Progenitor cell of endocrine pancreas (in vitro differentiated cells): ENCODE results near the gene RSPO1. TPM values are rescaled to one million over a fixed set of nuclear protein-coding genes. Genes with fewer than 3 reads are reported as not detected.

Experiments used
- DNase-seq: peaks from one replicate; pipeline ENCODE4 v3.0.0; 2021; ENCODE audit warnings: low spot score; ENCODE audit not compliant: unreplicated experiment
- H3K27ac Mint-ChIP-seq: 2 replicates; pipeline ENCODE4 v1.8.0; 2021; ENCODE audit warnings: mild to moderate bottlenecking, moderate library complexity, mixed read lengths
- H3K27me3 Mint-ChIP-seq: 2 replicates; pipeline ENCODE4 v1.8.0; 2021; ENCODE audit warnings: mixed read lengths
- H3K36me3 Mint-ChIP-seq: 2 replicates; pipeline ENCODE4 v1.8.0; 2022; ENCODE audit warnings: mixed read lengths; ENCODE audit not compliant: insufficient read depth
- H3K4me1 Mint-ChIP-seq: 2 replicates; pipeline ENCODE4 v1.8.0; 2021; ENCODE audit warnings: low read depth, mixed read lengths
- H3K4me3 Mint-ChIP-seq: 2 replicates; pipeline ENCODE4 v1.8.0; 2021; ENCODE audit warnings: low read depth, mild to moderate bottlenecking, moderate library complexity, mixed read lengths
- H3K9me3 Mint-ChIP-seq: 2 replicates; pipeline ENCODE4 v1.8.0; 2021; ENCODE audit warnings: low read depth, mixed read lengths
- total RNA-seq: library from RNA; stranded (reverse); gene quantifications from 2 replicates; pipeline ENCODE4 v1.2.1, GENCODE V29; 2021
- TF ChIP-seq, protein P1 (sequence below): fragments of 200-600 bp; sonication (generic); IDR thresholded peaks from one replicate; pipeline ENCODE4 v1.5.0; 2021; ENCODE audit warnings: antibody characterized with exemption, mild to moderate bottlenecking; ENCODE audit not compliant: unreplicated experiment

The RSPO1 gene
- total RNA-seq, 1 donor from 2014 or later, result not detected

DNA sequence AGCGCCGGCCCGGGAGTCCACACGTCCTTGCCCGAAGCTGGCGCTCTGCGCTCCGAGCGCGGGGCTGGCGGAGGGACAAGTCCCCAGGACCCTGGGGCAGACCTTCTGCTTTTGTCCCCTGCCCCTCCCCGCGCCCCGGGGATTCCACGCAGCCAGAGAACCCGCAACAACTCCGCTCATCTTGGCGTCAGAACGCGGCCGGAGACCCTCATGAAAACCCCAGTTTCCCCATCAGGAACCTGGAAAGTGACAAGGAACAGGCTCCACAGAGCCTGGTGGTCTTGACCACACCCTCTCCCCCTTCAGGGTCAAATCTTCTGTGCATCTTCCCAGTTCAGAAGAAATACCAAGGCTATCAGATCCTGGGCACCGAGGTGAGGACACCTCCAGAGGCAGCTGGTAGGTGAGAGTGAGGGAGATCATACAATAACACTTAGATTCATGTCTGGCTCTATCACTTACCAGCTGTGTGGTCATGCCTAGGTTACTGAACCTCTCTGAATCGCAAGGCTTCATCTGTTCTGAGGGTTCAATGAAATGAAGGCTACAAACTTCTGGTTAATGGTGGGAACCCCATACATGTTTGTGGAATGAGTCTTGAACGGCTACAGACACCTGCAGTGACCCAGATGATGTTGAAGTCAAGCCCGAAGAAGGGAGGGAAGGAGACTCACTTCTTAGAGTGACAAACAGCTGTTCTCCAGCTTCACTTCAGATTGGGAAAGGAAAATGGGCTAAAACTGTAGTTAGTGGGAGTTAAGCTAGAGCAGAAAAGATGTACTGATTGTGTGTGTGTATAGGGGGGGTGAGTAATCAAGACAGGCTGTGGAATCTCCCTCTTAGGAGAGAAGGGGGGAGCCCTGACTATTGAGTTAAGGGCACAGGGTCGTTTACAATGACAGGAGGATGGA lies 555 bp upstream of the RSPO1 start:
- no peak for DNase-seq
- peaks cover 40% of the 10 kb centered on the region for H3K27me3 Mint-ChIP-seq

DNA sequence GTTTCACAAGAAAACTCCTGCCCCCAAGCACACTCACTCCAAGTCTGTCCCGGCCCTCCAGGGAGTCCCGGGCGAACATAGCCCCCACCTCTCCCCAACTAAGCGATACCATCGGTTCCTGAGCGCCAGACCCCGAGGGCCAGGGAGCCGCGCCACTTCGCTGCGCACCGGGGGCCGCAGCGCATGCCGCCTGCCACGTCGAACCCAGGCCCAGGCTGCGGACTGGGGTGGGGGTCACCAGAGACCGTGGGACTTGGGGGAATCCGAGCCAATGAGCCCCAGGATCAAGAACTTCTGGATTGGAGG lies 801 bp downstream of the RSPO1 start:
- no peak overlapping the region for H3K4me3 Mint-ChIP-seq
- no peaks in the 10 kb centered on the region for H3K36me3 Mint-ChIP-seq

More for the DNA sequence above, 555 bp upstream of the RSPO1 start:
- TF ChIP-seq, protein P1, sequence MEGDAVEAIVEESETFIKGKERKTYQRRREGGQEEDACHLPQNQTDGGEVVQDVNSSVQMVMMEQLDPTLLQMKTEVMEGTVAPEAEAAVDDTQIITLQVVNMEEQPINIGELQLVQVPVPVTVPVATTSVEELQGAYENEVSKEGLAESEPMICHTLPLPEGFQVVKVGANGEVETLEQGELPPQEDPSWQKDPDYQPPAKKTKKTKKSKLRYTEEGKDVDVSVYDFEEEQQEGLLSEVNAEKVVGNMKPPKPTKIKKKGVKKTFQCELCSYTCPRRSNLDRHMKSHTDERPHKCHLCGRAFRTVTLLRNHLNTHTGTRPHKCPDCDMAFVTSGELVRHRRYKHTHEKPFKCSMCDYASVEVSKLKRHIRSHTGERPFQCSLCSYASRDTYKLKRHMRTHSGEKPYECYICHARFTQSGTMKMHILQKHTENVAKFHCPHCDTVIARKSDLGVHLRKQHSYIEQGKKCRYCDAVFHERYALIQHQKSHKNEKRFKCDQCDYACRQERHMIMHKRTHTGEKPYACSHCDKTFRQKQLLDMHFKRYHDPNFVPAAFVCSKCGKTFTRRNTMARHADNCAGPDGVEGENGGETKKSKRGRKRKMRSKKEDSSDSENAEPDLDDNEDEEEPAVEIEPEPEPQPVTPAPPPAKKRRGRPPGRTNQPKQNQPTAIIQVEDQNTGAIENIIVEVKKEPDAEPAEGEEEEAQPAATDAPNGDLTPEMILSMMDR, result no peak
- Mint-ChIP-seq H3K36me3 (no peaks in the 10 kb centered on the region), H3K27ac (no peak overlapping the region), H3K4me1 (peaks cover 3% of the 10 kb centered on the region), H3K4me3 (peak overlapping the region; percentile 40), H3K9me3 (no peaks in the 10 kb centered on the region)

DNA sequence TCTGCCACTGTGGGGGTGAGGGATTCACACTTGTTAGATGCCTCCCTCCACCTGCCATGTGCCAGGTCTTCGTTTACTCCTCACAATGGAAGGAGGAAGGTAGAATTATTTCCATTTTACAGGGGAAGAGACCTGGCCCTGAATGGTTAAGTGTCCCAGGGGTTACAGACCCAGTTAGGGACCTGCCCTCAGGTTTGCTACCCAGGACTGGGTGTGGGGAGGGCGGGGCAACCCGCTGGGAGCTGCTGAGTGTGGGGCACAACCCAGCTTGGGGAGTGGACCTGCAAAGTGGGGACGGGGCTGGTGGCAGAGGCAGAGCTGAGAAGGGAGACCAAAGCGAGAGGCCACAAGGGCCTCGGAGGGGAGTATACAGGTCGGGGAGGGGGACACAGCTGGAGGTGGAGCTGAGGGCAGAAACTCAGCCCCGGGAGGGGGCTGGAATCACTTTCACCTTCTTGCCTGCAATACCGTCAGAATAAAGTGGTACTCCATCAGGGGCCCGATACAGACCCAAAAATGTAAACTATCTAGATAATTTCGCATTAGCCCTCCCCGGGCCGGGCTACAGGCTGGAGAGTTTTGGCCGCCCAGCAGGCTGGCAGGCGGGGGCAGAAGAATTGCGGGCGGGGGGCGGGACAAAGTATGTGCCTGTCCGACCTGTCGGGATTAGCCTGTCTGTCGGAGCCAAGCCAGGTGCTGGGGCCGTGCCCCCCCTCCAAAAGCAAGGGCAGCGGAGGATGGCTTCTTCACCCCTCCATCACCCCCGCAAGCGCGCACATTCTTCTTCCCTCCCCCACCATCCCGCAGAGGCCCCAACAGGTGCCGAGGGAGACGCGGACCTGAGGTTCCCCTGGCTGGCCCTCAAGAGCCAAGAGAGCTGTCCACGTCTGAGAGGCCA lies 1.4 kb downstream of the RSPO1 start:
- H3K27ac Mint-ChIP-seq, result no peak overlapping the region
- no peaks in the 10 kb centered on the region for H3K36me3 Mint-ChIP-seq
- no peaks in the 10 kb centered on the region for H3K9me3 Mint-ChIP-seq
- DNase-seq, result no peak
- H3K4me3 Mint-ChIP-seq, result no peak overlapping the region
- peaks cover 3% of the 10 kb centered on the region for H3K4me1 Mint-ChIP-seq
- peaks cover 60% of the 10 kb centered on the region for H3K27me3 Mint-ChIP-seq
- TF ChIP-seq, protein P1, result no peak

More for the DNA sequence above, 801 bp downstream of the RSPO1 start:
- peaks cover 3% of the 10 kb centered on the region for H3K4me1 Mint-ChIP-seq
- H3K27ac Mint-ChIP-seq, result no peak overlapping the region
- H3K9me3 Mint-ChIP-seq, result no peaks in the 10 kb centered on the region
- TF ChIP-seq, protein P1, result no peak
- H3K27me3 Mint-ChIP-seq, result peaks cover 54% of the 10 kb centered on the region
- no peak for DNase-seq

DNA sequence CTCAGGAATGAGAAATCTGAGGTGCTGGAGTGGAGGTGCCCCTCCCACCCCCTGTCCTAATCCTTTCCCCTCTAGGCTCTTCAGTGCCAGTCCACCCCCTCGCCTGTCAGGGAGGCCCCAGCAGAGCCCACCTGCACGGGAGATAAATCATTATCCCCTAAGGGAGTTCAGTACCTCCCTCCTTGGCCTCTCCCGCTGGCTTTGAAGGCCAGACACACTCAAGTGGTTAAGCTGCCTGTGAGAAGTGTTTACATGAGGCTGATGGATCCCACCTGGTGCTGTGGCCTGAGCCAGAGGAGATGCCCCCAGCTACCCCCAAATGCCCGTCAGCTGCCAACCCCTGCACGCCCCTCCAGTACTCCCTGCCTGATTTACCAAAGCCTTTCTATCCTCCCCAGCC lies 3.7 kb downstream of the RSPO1 start:
- TF ChIP-seq, protein P1, result no peak
- H3K36me3 Mint-ChIP-seq, result no peaks in the 10 kb centered on the region
- peaks cover 3% of the 10 kb centered on the region for H3K4me1 Mint-ChIP-seq
- DNase-seq, result no peak
- H3K4me3 Mint-ChIP-seq, result no peak overlapping the region
- H3K9me3 Mint-ChIP-seq, result no peaks in the 10 kb centered on the region
- peaks cover 81% of the 10 kb centered on the region for H3K27me3 Mint-ChIP-seq
- no peak overlapping the region for H3K27ac Mint-ChIP-seq

DNA sequence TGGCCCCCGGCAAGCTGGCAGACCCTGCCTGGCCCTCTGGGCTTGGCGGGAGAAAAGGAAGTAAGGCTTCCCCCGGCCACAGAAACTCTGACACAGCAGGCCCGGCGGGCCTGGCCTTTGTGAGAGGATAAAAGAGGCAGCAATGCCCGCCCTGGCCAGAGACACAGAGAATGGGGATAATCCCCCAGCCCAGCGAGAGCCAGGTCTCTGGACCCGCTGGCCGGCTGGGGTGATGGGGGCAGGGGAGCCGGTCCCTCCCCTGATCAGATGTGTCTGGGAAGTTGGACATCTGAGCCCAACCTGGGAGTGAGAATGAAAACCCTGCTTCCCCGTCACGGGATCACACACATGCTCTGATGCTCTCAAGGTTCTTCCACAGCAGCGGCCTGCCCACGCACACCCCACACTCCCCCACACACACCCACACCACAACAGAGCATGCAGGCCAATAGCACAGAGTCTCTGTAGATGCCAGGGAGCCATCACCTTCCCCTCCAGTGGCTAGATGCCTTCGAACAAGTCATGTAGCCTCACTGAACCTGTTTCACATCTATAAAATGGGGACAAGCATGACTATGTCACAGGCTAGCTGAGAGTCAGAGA lies 4.2 kb downstream of the RSPO1 start:
- Mint-ChIP-seq H3K9me3 (no peaks in the 10 kb centered on the region), H3K4me1 (peaks cover 3% of the 10 kb centered on the region), H3K36me3 (no peaks in the 10 kb centered on the region), H3K27me3 (peaks cover 84% of the 10 kb centered on the region), H3K27ac (no peak overlapping the region), H3K4me3 (no peak overlapping the region)
- no peak for DNase-seq
- TF ChIP-seq, protein P1, result no peak
